GM13977 (cell line): ENCODE results near the gene FSTL4.

Experiments
- DNase-seq: peaks from one replicate; pipeline ENCODE4 v3.0.0; 2012; ENCODE audit warnings: low spot score
- in situ Hi-C: fragments of 300-500 bp; cut with MboI; formaldehyde crosslinking; loops from one replicate; pipeline ENCODE4 v1.12.0; 2022; ENCODE audit warnings: low sequenced_read_pairs, low pct_unique_long_range_greater_than_20kb, mixed read lengths, inconsistent platforms; ENCODE audit not compliant: unreplicated experiment
- TF ChIP-seq, protein P1 (sequence below): IDR thresholded peaks from 2 replicates; pipeline ENCODE4 v1.5.1; 2012; ENCODE audit warnings: mild to moderate bottlenecking, control low read depth; ENCODE audit not compliant: insufficient read depth; ENCODE audit errors: extremely low read depth, missing control alignments

FSTL4 gene

DNA sequence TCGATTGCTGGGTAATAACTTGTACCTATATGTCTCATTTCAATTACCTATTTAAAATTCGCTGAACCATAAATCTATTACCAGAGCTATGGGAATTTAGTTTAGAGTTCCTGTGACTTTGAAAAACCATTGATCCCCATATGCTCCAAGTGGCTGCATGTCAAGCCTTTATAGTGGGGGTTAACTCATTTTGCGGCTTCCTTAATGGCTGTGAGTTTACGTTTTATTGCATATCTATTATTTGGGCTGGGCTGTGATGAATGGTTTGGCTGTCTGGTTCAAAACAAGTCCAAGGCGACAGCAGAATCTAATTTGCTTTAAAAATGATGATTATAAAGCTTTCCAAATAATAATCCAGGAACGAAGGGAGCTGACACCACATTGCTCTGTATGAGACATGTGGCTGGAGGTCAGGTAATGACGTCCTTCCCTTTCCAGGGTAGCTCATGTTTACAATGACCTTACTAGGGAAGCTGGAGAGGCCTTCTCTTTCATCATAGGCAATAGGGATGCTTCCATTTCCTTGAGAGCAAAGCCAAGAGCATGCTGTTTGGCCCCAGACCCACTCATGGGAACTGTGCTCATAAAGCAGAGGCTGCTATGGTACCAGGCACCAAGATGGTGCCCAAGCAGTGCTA lies 302.2 kb downstream of the FSTL4 start:
- DNase-seq, result no peak
- in situ Hi-C loops, result no loop called here

DNA sequence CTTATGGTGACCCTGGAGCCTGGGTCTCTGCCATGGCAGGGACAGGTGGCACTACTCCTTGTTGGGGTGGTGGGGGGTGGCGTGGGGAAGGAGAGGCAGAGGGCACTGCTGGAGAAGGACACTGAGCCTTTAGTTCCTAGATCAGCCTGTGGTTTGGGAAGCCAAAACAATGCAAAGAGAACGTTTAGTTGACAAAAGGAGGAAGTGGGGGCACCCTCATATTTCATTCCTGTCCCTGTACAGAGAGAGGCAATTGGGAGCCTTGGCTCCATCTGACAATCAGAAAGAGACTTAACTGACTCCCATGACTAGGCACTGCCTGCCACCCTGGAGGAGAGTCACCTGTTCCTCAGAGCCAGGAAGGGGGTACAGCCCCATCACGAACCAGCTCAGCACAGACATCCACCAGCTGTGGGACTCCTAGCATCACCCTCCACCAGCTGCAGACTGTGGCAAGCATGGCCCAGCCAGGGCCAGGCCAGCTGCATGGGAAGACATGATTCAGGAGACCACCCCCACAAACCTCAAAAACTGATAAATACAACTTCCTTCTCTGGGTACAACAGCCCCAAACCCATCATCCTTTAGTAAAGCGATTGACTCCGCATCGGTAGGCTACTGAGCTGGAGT lies 303.1 kb downstream of the FSTL4 start:
- in situ Hi-C loops, result no loop called here
- DNase-seq, result no peak
- TF ChIP-seq, protein P1, sequence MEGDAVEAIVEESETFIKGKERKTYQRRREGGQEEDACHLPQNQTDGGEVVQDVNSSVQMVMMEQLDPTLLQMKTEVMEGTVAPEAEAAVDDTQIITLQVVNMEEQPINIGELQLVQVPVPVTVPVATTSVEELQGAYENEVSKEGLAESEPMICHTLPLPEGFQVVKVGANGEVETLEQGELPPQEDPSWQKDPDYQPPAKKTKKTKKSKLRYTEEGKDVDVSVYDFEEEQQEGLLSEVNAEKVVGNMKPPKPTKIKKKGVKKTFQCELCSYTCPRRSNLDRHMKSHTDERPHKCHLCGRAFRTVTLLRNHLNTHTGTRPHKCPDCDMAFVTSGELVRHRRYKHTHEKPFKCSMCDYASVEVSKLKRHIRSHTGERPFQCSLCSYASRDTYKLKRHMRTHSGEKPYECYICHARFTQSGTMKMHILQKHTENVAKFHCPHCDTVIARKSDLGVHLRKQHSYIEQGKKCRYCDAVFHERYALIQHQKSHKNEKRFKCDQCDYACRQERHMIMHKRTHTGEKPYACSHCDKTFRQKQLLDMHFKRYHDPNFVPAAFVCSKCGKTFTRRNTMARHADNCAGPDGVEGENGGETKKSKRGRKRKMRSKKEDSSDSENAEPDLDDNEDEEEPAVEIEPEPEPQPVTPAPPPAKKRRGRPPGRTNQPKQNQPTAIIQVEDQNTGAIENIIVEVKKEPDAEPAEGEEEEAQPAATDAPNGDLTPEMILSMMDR, result no peak

More for the DNA sequence above, 302.2 kb downstream of the FSTL4 start:
- TF ChIP-seq, protein P1, result no peak

DNA sequence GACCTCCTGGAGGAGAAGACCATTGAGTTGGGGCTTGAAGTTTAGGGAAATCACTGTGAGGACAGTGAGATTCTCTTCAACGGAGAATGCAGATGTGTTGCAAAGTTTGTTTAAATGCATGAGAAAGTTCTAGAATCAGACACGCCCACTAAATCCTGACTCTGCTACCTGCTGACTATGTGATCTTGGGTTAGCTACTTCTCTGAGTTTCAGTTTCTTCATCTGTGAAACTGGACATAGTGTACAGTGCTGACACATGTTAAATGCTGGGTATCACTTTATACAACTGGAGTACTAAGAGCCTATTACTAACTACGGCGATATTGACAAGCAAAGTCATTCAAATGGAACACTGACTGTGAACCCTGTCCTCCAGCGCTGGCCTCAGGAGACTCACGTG lies 305.1 kb downstream of the FSTL4 start:
- in situ Hi-C loops, result no loop called here
- DNase-seq, result no peak
- TF ChIP-seq, protein P1, result no peak

- DNase-seq, result no peak
- TF ChIP-seq, protein P1, result no peak
- in situ Hi-C loops, result no loop called here
Measured at GRCh38 chr5:133304707-133305216, 307.6 kb downstream of the FSTL4 start.

- no peak for DNase-seq
- in situ Hi-C loops, result no loop called here
- TF ChIP-seq, protein P1, result no peak
Measured at GRCh38 chr5:133304178-133304577, 308.2 kb downstream of the FSTL4 start.

DNA sequence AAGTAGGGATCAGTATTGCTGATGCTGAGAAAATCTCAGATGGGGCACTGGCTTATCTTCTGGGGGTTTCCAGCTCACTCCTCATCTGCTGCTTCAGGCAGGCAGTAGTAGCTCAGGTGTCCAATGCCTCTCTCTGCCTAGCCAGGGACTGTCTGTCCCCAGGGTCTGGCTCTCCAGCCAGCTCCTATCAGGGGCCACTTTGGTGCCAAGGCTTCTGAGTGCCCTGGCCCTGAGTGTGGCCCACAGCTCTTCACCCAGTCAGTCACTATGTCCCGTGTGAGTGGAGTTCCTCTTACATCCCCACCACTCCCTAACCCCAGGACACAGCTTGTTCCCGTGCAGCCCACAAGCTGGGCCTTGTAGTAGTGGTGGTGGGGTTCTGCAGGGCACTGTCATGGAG lies 309.0 kb downstream of the FSTL4 start:
- no peak for DNase-seq
- TF ChIP-seq, protein P1, result no peak
- in situ Hi-C loops, result no loop called here
